Measurements from ENCODE around the gene TEX22. TPM values are rescaled to one million over a fixed set of nuclear protein-coding genes. Genes with fewer than 3 reads are reported as not detected.

The TEX22 gene
- total and polyA plus RNA-seq, 2 donors (not counting 1 experiment from before 2014, with no cell fraction given): 0.05 to 0.33 TPM

DNA sequence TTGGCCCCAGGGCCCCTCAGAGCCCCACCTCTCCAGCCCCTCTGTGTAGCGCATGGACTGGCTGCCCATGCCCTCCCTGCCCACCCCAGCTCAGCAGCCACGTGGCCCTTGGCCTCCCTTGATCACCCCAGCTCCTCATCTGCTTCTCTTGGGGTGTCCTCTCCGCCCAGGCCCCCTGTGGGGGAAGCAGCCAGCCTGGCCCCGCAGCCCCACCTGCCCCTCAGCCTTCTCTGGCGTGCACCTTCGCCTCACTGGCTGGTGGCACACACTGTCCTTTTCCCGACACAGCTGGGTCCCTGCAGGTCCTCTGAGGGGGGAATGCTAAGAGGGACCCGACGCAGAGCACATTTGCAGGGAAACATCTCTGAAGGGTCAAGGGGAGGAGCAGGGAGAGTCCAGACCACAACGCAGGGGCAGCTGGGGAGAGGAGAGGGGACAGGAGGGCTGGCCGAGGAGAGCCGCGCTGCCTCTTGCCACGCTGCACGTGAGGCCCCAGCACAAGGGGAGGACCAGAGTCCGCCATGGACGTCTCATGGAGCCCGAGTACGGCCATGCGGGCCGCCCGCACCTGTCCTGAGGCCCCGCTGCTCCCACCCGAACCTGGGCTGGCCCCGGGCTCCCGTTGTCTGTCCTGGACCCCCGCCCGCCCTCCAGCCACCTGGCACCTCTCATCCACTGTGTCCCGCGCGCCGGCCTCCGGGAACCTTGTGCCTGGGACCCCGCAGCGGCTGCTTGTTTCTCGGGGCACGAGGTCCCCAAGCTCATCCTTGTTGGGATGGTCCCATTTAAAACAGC is 47.7 kb upstream of the TEX22 start:
- TF ChIP-seq, protein P1, sequence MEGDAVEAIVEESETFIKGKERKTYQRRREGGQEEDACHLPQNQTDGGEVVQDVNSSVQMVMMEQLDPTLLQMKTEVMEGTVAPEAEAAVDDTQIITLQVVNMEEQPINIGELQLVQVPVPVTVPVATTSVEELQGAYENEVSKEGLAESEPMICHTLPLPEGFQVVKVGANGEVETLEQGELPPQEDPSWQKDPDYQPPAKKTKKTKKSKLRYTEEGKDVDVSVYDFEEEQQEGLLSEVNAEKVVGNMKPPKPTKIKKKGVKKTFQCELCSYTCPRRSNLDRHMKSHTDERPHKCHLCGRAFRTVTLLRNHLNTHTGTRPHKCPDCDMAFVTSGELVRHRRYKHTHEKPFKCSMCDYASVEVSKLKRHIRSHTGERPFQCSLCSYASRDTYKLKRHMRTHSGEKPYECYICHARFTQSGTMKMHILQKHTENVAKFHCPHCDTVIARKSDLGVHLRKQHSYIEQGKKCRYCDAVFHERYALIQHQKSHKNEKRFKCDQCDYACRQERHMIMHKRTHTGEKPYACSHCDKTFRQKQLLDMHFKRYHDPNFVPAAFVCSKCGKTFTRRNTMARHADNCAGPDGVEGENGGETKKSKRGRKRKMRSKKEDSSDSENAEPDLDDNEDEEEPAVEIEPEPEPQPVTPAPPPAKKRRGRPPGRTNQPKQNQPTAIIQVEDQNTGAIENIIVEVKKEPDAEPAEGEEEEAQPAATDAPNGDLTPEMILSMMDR (conservative IDR thresholded peaks at IDR 0.05 in 1 of 2, IDR thresholded peaks at IDR 0.05 in 1 of 2; ENCODE audit: low read depth in 1 of 2, low read length in 2 of 2): no peak
- no peak for TF ChIP-seq EZH2 (IDR thresholded peaks at IDR 0.05; ENCODE audit: low read length, missing control alignments)
- no peak overlapping the region for H3K4me3 ChIP-seq (replicated peaks in 1 of 4; ENCODE audit: control extremely low read depth in 1 of 4, insufficient read depth in 1 of 4, low read depth in 3 of 4, low read length in 4 of 4)
- H3K9me3 ChIP-seq (ENCODE audit: control insufficient read depth, insufficient read depth, low read depth, low read length): no peaks in the 10 kb centered on the region
- no peaks in the 10 kb centered on the region for H4K20me1 ChIP-seq (ENCODE audit: control insufficient read depth, extremely low read depth, insufficient read depth, low read length)
- no peak overlapping the region for H3K27ac ChIP-seq (ENCODE audit: insufficient read depth, low read length)
- no peaks in the 10 kb centered on the region for H3K4me1 ChIP-seq (ENCODE audit: control insufficient read depth, extremely low read depth, insufficient read depth, low read length)
- H3K4me2 ChIP-seq (ENCODE audit: extremely low read depth, insufficient read depth, low read length): no peak overlapping the region
- no peak overlapping the region for H3K9ac ChIP-seq (ENCODE audit: insufficient read depth, low read length)
- H2AFZ ChIP-seq (ENCODE audit: low read length): no peak overlapping the region
- H3K79me2 ChIP-seq (ENCODE audit: control insufficient read depth, insufficient read depth, low read length): no peaks in the 10 kb centered on the region
- DNase-seq (ENCODE audit: low read depth in 2 of 2): no peak
- H3K27me3 ChIP-seq (ENCODE audit: control insufficient read depth, insufficient read depth, low read length): no peaks in the 10 kb centered on the region
- no peaks in the 10 kb centered on the region for H3K36me3 ChIP-seq (ENCODE audit: control insufficient read depth, insufficient read depth, low read length)

DNA sequence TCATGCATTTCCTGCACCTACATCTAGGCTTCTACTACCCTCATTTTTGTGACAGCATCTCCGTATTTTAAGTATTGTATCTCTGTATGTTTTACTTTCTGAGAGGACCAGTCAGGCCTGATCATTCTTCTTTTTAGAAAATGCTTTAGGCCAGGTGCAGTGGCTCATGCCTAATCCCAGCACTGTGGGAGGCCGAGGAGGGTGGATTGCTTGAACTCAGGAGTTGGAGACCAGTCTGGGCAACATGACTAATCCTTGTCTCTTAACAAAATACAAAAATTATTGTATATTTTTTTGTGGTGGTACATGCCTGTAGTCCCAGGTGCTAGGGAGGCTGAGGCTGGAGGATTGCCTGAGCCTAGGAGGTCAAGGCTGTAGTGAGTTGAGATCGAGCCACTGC is 46.9 kb upstream of the TEX22 start:
- H3K9me3 ChIP-seq (ENCODE audit: control insufficient read depth, insufficient read depth, low read depth, low read length): no peaks in the 10 kb centered on the region
- TF ChIP-seq, protein P1 (conservative IDR thresholded peaks at IDR 0.05 in 1 of 2, IDR thresholded peaks at IDR 0.05 in 1 of 2; ENCODE audit: low read depth in 1 of 2, low read length in 2 of 2): no peak
- no peak for TF ChIP-seq EZH2 (IDR thresholded peaks at IDR 0.05; ENCODE audit: low read length, missing control alignments)
- DNase-seq (ENCODE audit: low read depth in 2 of 2): no peak
- no peaks in the 10 kb centered on the region for H3K4me1 ChIP-seq (ENCODE audit: control insufficient read depth, extremely low read depth, insufficient read depth, low read length)
- H2AFZ ChIP-seq (ENCODE audit: low read length): no peak overlapping the region
- H3K4me2 ChIP-seq (ENCODE audit: extremely low read depth, insufficient read depth, low read length): no peak overlapping the region
- H3K27ac ChIP-seq (ENCODE audit: insufficient read depth, low read length): no peak overlapping the region
- H3K9ac ChIP-seq (ENCODE audit: insufficient read depth, low read length): no peak overlapping the region
- no peaks in the 10 kb centered on the region for H3K79me2 ChIP-seq (ENCODE audit: control insufficient read depth, insufficient read depth, low read length)
- H3K27me3 ChIP-seq (ENCODE audit: control insufficient read depth, insufficient read depth, low read length): no peaks in the 10 kb centered on the region
- H3K4me3 ChIP-seq (replicated peaks in 1 of 4; ENCODE audit: control extremely low read depth in 1 of 4, insufficient read depth in 1 of 4, low read depth in 3 of 4, low read length in 4 of 4): no peak overlapping the region
- no peaks in the 10 kb centered on the region for H4K20me1 ChIP-seq (ENCODE audit: control insufficient read depth, extremely low read depth, insufficient read depth, low read length)
- H3K36me3 ChIP-seq (ENCODE audit: control insufficient read depth, insufficient read depth, low read length): no peaks in the 10 kb centered on the region

DNA sequence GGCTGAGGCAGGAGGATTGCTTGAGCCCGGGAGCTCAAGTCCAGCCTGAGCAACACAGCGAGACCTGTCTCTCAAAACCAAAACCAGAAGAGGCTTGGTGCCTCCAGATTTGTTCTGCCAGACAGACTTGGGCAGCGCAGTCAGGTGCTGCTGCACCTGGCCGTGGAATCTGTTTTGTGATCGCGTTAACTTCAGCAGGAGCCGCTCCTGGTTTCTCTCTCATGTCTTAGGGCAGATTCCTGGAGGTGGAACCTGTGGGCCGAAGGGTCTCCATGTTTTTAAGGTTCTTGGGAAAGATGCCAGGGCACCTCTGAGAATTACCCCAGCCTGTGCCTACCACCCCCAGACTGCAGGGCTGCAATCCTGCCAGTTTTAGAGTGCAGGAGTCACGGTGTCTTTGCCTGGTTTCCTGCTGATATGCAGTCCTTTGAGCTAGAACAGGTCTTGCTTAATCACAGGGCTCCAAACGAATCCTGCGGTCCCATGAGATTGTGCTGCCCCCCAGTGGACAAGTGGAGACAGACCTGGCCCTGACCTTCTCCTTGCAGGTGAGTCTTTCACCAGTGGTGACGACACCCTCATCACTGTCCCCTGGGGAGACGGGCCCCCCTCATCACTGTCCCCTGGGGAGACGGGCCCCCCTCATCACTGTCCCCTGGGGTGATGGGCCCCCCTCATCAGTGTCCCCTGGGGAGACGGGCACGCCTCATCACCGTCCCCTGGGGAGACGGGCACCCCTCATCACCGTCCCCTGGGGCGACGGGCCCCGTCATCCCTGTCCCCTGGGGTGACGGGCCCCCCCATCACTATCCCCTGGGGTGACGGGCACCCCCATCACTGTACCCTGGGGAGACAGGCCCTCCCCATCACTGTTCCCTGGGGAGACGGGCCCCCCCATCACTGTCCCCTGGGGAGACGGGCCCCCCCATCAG is 46.2 kb upstream of the TEX22 start:
- H3K36me3 ChIP-seq (ENCODE audit: control insufficient read depth, insufficient read depth, low read length): no peaks in the 10 kb centered on the region
- H3K4me2 ChIP-seq (ENCODE audit: extremely low read depth, insufficient read depth, low read length): no peak overlapping the region
- H3K9ac ChIP-seq (ENCODE audit: insufficient read depth, low read length): no peak overlapping the region
- H3K9me3 ChIP-seq (ENCODE audit: control insufficient read depth, insufficient read depth, low read depth, low read length): no peaks in the 10 kb centered on the region
- H3K4me1 ChIP-seq (ENCODE audit: control insufficient read depth, extremely low read depth, insufficient read depth, low read length): no peaks in the 10 kb centered on the region
- no peaks in the 10 kb centered on the region for H3K27me3 ChIP-seq (ENCODE audit: control insufficient read depth, insufficient read depth, low read length)
- no peak overlapping the region for H3K4me3 ChIP-seq (replicated peaks in 1 of 4; ENCODE audit: control extremely low read depth in 1 of 4, insufficient read depth in 1 of 4, low read depth in 3 of 4, low read length in 4 of 4)
- H3K27ac ChIP-seq (ENCODE audit: insufficient read depth, low read length): no peak overlapping the region
- peak; percentile 75 to 86 for DNase-seq (ENCODE audit: low read depth in 2 of 2)
- H3K79me2 ChIP-seq (ENCODE audit: control insufficient read depth, insufficient read depth, low read length): no peaks in the 10 kb centered on the region
- H4K20me1 ChIP-seq (ENCODE audit: control insufficient read depth, extremely low read depth, insufficient read depth, low read length): no peaks in the 10 kb centered on the region
- TF ChIP-seq, protein P1 (conservative IDR thresholded peaks at IDR 0.05 in 1 of 2, IDR thresholded peaks at IDR 0.05 in 1 of 2; ENCODE audit: low read depth in 1 of 2, low read length in 2 of 2): peak; percentile 83 to 86
- TF ChIP-seq EZH2 (IDR thresholded peaks at IDR 0.05; ENCODE audit: low read length, missing control alignments): no peak
- H2AFZ ChIP-seq (ENCODE audit: low read length): no peak overlapping the region

Data from fibroblast of lung (primary cell).